PC-9 (cell line): ENCODE measurements around the gene XPO6. TPM values are rescaled to one million over a fixed set of nuclear protein-coding genes. Genes with fewer than 3 reads are reported as not detected.

Experiments
- BruUV-seq: library from RNA; stranded (reverse); fragments of 400-500 nt; replicated peaks from 2 replicates; lab custom pipeline; 2021; lab: Mats Ljungman, UMichigan
- CTCF ChIA-PET: fragments of 300-600 bp; sonication (Branson Sonifier 250); formaldehyde crosslinking; loops from one replicate; lab custom pipeline; 2022; ENCODE audit warnings: antibody characterized with exemption; lab: Charles Lee
- POLR2A ChIA-PET: fragments of 300-600 bp; sonication (Branson Sonifier 250); formaldehyde crosslinking; loops from one replicate; lab custom pipeline; 2022; ENCODE audit warnings: antibody characterized with exemption; ENCODE audit not compliant: unreplicated experiment; lab: Charles Lee
- DNase-seq, 2 experiments: peaks; one replicate each; pipeline versions ENCODE4 v3.0.0 to v3.0.0-alpha.2; 2015 to 2022; ENCODE audit warnings: mixed read lengths in 1 of 2
- H2AFZ ChIP-seq: fragments of 200-600 bp; sonication (generic); 2 replicates; pipeline ENCODE4 v1.8.1; 2017; ENCODE audit warnings: antibody characterized with exemption
- H3F3A ChIP-seq: fragments of 200-600 bp; sonication (generic); 2 replicates; pipeline ENCODE4 v1.8.1; 2017; ENCODE audit warnings: antibody characterized with exemption, mild to moderate bottlenecking, low read depth; ENCODE audit not compliant: insufficient read depth
- H3K27ac ChIP-seq: fragments of 200-600 bp; sonication (generic); 2 replicates; pipeline ENCODE4 v1.6.1; 2016; ENCODE audit warnings: mixed run types
- H3K27me3 ChIP-seq: fragments of 200-600 bp; sonication (generic); 2 replicates; pipeline ENCODE4 v1.6.1; 2016; ENCODE audit warnings: low read depth, mixed run types; ENCODE audit not compliant: insufficient read depth
- H3K36me3 ChIP-seq: fragments of 200-600 bp; sonication (generic); 2 replicates; pipeline ENCODE4 v1.6.1; 2016; ENCODE audit warnings: low read depth, mixed run types
- H3K4me1 ChIP-seq: fragments of 200-600 bp; sonication (generic); replicated peaks from 2 replicates; pipeline ENCODE4 v1.6.1; 2016; ENCODE audit warnings: mixed run types; ENCODE audit not compliant: insufficient read depth
- H3K4me2 ChIP-seq: fragments of 200-600 bp; sonication (generic); 2 replicates; pipeline ENCODE4 v1.6.1; 2017; ENCODE audit warnings: mixed run types
- H3K4me3 ChIP-seq: fragments of 200-600 bp; sonication (generic); 2 replicates; pipeline ENCODE4 v1.6.1; 2016; ENCODE audit warnings: mixed run types
- H3K79me2 ChIP-seq: fragments of 200-600 bp; sonication (generic); 2 replicates; pipeline ENCODE4 v1.6.1; 2017; ENCODE audit warnings: low read depth, mixed run types
- H3K9me2 ChIP-seq: fragments of 200-600 bp; sonication (generic); 2 replicates; pipeline ENCODE4 v1.8.1; 2017; ENCODE audit warnings: mild to moderate bottlenecking; ENCODE audit not compliant: insufficient read depth
- H3K9me3 ChIP-seq: fragments of 200-600 bp; sonication (generic); 2 replicates; pipeline ENCODE4 v1.8.1; 2016; ENCODE audit warnings: low read depth; ENCODE audit not compliant: insufficient read depth
- H4K20me1 ChIP-seq: fragments of 200-600 bp; sonication (generic); 2 replicates; pipeline ENCODE4 v1.8.1; 2017; ENCODE audit not compliant: insufficient read depth
- CTCF ChIP-seq: fragments of 200-600 bp; sonication (generic); conservative IDR thresholded peaks from 2 replicates; pipeline ENCODE4 v1.6.1; 2017; ENCODE audit warnings: mixed run types, antibody characterized with exemption, mild to moderate bottlenecking, moderate library complexity
- EZH2 ChIP-seq: fragments of 200-600 bp; sonication (generic); IDR thresholded peaks from 2 replicates; pipeline ENCODE4 v1.8.0; 2017; ENCODE audit warnings: antibody characterized with exemption, low read depth
- intact Hi-C: fragments of 100-400 bp; cut with micrococcal nuclease; formaldehyde crosslinking; loops from one replicate; pipeline ENCODE4 v1.10.0; 2022; ENCODE audit not compliant: unreplicated experiment
- total RNA-seq: library from RNA; stranded (reverse); gene quantifications from 2 replicates; pipeline ENCODE4 v1.2.3, GENCODE V29; 2021

Gene XPO6
- total RNA-seq, 1 experiment from 2014 or later, result 154 TPM

- H3K4me3 ChIP-seq, result no peak overlapping the region
- H3K9me2 ChIP-seq, result no peaks in the 10 kb centered on the region
- intact Hi-C loops, result loop anchor here (5.0 kb wide), 1 partner anchor 35 kb away; no protein-coding TSS in a partner anchor
- no peaks in the 10 kb centered on the region for H3K9me3 ChIP-seq
- no peaks in the 10 kb centered on the region for H3K4me1 ChIP-seq
- no TSS peak for BruUV-seq
- no peak overlapping the region for H2AFZ ChIP-seq
- TF ChIP-seq CTCF (no peak), EZH2 (no peak)
- peaks cover 26% of the 10 kb centered on the region for H3K36me3 ChIP-seq
- H3K79me2 ChIP-seq, result no peaks in the 10 kb centered on the region
- DNase-seq, result no peak
- H3K27ac ChIP-seq, result no peak overlapping the region
- ChIA-PET POLR2A (no interaction called here), CTCF (no interaction called here)
- H4K20me1 ChIP-seq, result peaks cover 3% of the 10 kb centered on the region; the same call in 1 of the 2 replicates
- no peak overlapping the region for H3K4me2 ChIP-seq
- no peaks in the 10 kb centered on the region for H3K27me3 ChIP-seq
- H3F3A ChIP-seq, result peaks cover 6% of the 10 kb centered on the region; the same call in 1 of the 2 replicates
Measured at GRCh38 chr16:28131743-28132393, 79.9 kb downstream of the XPO6 start.

- Histone ChIP-seq H3K27me3 (no peaks in the 10 kb centered on the region), H3K9me3 (no peaks in the 10 kb centered on the region), H3F3A (peaks cover 6% of the 10 kb centered on the region; the same call in 1 of the 2 replicates), H3K79me2 (no peaks in the 10 kb centered on the region), H4K20me1 (peaks cover 3% of the 10 kb centered on the region; the same call in 1 of the 2 replicates), H3K9me2 (no peaks in the 10 kb centered on the region), H3K27ac (no peak overlapping the region), H2AFZ (no peak overlapping the region), H3K4me2 (no peak overlapping the region), H3K36me3 (peaks cover 26% of the 10 kb centered on the region), H3K4me3 (no peak overlapping the region), H3K4me1 (no peaks in the 10 kb centered on the region)
- no peak for TF ChIP-seq EZH2
- TF ChIP-seq CTCF, result no peak
- no peak for DNase-seq
- BruUV-seq, result no TSS peak
- ChIA-PET POLR2A (no interaction called here), CTCF (interaction anchor here (0.6 kb wide), 1 partner anchor 13 kb away, joined by 3 read pairs; no protein-coding TSS in a partner anchor)
- intact Hi-C loops, result loop anchor here (5.0 kb wide), 1 partner anchor 36 kb away; no protein-coding TSS in a partner anchor
Measured at GRCh38 chr16:28131181-28131580, 80.6 kb downstream of the XPO6 start.

GRCh38 chr16:28130099-28131088 is 81.4 kb downstream of the XPO6 start:
- H3K27ac ChIP-seq, result no peak overlapping the region
- peaks cover 32% of the 10 kb centered on the region for H3K36me3 ChIP-seq
- TF ChIP-seq CTCF (no peak), EZH2 (no peak)
- no peaks in the 10 kb centered on the region for H3K79me2 ChIP-seq
- H4K20me1 ChIP-seq, result peaks cover 3% of the 10 kb centered on the region; the same call in 1 of the 2 replicates
- DNase-seq, result no peak
- no TSS peak for BruUV-seq
- ChIA-PET CTCF (interaction anchor here (0.6 kb wide), 1 partner anchor 13 kb away, joined by 3 read pairs; no protein-coding TSS in a partner anchor), POLR2A (no interaction called here)
- no peaks in the 10 kb centered on the region for H3K4me1 ChIP-seq
- no peak overlapping the region for H3K4me2 ChIP-seq
- no peaks in the 10 kb centered on the region for H3K27me3 ChIP-seq
- no peaks in the 10 kb centered on the region for H3K9me3 ChIP-seq
- H3K4me3 ChIP-seq, result no peak overlapping the region
- H3K9me2 ChIP-seq, result no peaks in the 10 kb centered on the region
- no peak overlapping the region for H2AFZ ChIP-seq
- H3F3A ChIP-seq, result peaks cover 6% of the 10 kb centered on the region; the same call in 1 of the 2 replicates
- intact Hi-C loops, result loop anchor here (5.0 kb wide), 1 partner anchor 37 kb away; no protein-coding TSS in a partner anchor
